ENCODE results near the gene ERO1A. TPM values are rescaled to one million over a fixed set of nuclear protein-coding genes. Genes with fewer than 3 reads are reported as not detected.

Gene ERO1A
- total RNA-seq, 3 donors from 2014 or later = 28.6 to 43.6 (median 37.0) TPM

DNA sequence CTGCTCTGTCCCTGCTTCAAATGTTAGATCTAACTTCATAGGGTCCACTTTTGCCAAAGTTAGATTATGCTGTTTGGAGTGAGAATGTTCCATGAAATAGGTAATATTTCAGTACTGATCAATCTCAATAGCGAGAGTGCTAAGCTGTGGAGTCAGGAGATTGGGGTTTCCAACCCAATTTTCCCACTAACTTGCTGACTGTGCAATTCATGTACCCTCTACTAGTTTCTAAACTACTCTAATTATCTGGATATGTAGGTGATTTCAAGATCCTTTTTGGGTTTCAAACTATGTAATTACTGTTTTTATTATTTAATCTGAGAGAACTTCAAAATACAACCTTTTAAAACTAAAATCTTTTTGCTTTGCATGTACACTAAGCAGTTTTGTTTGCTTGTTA lies 96.8 kb downstream of the ERO1A start:
- Histone ChIP-seq H3K9me3 (peaks cover 0 to 7% of the 10 kb centered on the region in 2 donors), H3K36me3 (no peaks in the 10 kb centered on the region), H3K27me3 (no peaks in the 10 kb centered on the region), H3K4me3 (no peak overlapping the region), H3K4me1 (no peaks in the 10 kb centered on the region), H3K27ac (no peak overlapping the region)
- TF ChIP-seq POLR2AphosphoS5 (IDR thresholded peaks at IDR 0.05) (no peak), POLR2A (IDR thresholded peaks at IDR 0.05) (no peak)
- TF ChIP-seq, protein P1, sequence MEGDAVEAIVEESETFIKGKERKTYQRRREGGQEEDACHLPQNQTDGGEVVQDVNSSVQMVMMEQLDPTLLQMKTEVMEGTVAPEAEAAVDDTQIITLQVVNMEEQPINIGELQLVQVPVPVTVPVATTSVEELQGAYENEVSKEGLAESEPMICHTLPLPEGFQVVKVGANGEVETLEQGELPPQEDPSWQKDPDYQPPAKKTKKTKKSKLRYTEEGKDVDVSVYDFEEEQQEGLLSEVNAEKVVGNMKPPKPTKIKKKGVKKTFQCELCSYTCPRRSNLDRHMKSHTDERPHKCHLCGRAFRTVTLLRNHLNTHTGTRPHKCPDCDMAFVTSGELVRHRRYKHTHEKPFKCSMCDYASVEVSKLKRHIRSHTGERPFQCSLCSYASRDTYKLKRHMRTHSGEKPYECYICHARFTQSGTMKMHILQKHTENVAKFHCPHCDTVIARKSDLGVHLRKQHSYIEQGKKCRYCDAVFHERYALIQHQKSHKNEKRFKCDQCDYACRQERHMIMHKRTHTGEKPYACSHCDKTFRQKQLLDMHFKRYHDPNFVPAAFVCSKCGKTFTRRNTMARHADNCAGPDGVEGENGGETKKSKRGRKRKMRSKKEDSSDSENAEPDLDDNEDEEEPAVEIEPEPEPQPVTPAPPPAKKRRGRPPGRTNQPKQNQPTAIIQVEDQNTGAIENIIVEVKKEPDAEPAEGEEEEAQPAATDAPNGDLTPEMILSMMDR (IDR thresholded peaks at IDR 0.05) = no peak
- DNase-seq (ENCODE audit: low spot score in 2 of 2) = no peak
- intact Hi-C loops (cut with DNase I; ENCODE audit: low total_unique reads) = no loop called here

DNA sequence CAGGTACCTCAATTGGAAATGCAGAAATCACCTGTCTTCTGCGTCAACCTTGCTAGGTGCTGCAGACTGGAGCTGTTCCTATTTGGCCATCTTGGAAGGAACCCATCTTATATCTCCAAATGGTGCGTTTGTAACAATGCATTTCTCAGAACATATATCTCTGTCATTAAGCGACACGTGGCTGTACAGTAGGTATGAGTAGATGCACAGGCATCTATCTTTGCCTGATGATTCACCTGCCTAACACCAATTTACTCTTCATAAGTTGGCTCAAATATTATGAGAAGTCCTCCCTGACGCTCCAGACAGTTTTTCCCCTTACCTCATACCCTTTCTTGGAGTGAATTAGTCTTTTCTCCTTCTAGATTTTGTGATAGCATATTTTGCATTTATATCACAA lies 98.5 kb downstream of the ERO1A start:
- no peaks in the 10 kb centered on the region for H3K4me1 ChIP-seq
- no peaks in the 10 kb centered on the region for H3K36me3 ChIP-seq
- TF ChIP-seq POLR2A (IDR thresholded peaks at IDR 0.05) (no peak), POLR2AphosphoS5 (IDR thresholded peaks at IDR 0.05) (no peak)
- TF ChIP-seq, protein P1 (IDR thresholded peaks at IDR 0.05) = no peak
- H3K27ac ChIP-seq = no peak overlapping the region
- no peak for DNase-seq (ENCODE audit: low spot score in 2 of 2)
- no peak overlapping the region for H3K4me3 ChIP-seq
- intact Hi-C loops (cut with DNase I; ENCODE audit: low total_unique reads) = no loop called here
- no peaks in the 10 kb centered on the region for H3K27me3 ChIP-seq
- peaks cover 0 to 7% of the 10 kb centered on the region in 2 donors for H3K9me3 ChIP-seq

DNA sequence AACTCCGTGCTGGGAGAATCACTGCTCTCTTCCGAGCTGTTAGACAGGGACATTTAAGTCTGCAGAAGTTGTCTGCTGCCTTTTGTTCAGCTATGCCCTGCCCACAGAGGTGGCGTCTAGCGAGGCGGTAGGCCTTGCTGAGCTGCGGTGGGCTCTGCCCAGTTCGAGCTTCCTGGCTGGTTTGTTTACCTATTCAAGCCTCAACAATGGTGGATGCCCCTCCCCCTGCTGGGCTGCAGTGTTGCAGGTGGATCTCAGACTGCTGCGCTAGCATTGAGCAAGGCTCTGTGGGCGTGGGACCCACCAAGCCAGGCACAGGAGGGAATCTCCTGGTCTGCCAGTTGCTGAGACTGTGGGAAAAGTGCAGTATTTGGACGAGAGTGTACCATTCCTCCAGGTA lies 99.0 kb downstream of the ERO1A start:
- no peaks in the 10 kb centered on the region for H3K4me1 ChIP-seq
- H3K27ac ChIP-seq = no peak overlapping the region
- intact Hi-C loops (cut with DNase I; ENCODE audit: low total_unique reads) = no loop called here
- no peaks in the 10 kb centered on the region for H3K27me3 ChIP-seq
- no peaks in the 10 kb centered on the region for H3K36me3 ChIP-seq
- no peak for DNase-seq (ENCODE audit: low spot score in 2 of 2)
- peaks cover 0 to 7% of the 10 kb centered on the region in 2 donors for H3K9me3 ChIP-seq
- H3K4me3 ChIP-seq = no peak overlapping the region
- TF ChIP-seq POLR2A (IDR thresholded peaks at IDR 0.05) (no peak), POLR2AphosphoS5 (IDR thresholded peaks at IDR 0.05) (no peak)
- TF ChIP-seq, protein P1 (IDR thresholded peaks at IDR 0.05) = no peak

DNA sequence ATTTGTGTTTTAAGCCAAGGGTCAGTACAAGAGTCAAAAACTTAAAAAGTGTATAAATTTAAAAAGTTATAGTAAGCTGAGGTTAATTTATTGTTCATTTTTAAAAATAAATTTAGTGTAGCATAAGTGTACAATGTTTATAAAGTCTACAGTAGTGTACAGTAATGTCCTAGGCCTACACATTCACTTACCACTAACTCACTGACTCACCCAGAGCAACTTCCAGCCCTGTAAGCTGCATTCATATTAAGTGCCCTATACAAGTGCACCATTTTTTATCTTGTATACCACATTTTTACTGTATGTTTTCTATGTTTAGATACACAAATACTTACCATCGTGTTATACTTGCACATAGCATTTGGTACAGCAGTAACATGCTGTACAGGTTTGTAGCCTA lies 105.0 kb downstream of the ERO1A start:
- Histone ChIP-seq H3K4me1 (no peaks in the 10 kb centered on the region), H3K27me3 (no peaks in the 10 kb centered on the region), H3K36me3 (no peaks in the 10 kb centered on the region), H3K9me3 (peaks cover 4 to 7% of the 10 kb centered on the region in 2 donors), H3K27ac (no peak overlapping the region), H3K4me3 (no peak overlapping the region)
- DNase-seq (ENCODE audit: low spot score in 2 of 2) = no peak
- no peak for TF ChIP-seq POLR2A (IDR thresholded peaks at IDR 0.05)
- no peak for TF ChIP-seq POLR2AphosphoS5 (IDR thresholded peaks at IDR 0.05)
- TF ChIP-seq, protein P1 (IDR thresholded peaks at IDR 0.05) = no peak
- intact Hi-C loops (cut with DNase I; ENCODE audit: low total_unique reads) = no loop called here

Other genes with a start within 250 kb of the ERO1A start
- 10 to 100 TPM; 11.5 to 18.3 (median 13.1) TPM for gene TXNDC16, start 143.1 kb downstream of the ERO1A start, total RNA-seq
- gene GPR137C, start 142.7 kb downstream of the ERO1A start, total RNA-seq = 1 to 10 TPM in 1 of 3 donors, under 1 TPM in 2; 0.33 to 1.2 (median 0.80) TPM
- gene PSMC6, start 11.6 kb upstream of the ERO1A start, total RNA-seq = 100 to 1,000 TPM in 1 of 3 donors, 10 to 100 TPM in 2; 78.3 to 106 (median 89.9) TPM
- 10 to 100 TPM; 15.1 to 17.7 (median 16.0) TPM for gene STYX, start 34.6 kb upstream of the ERO1A start, total RNA-seq
- gene GNPNAT1, start 96.0 kb upstream of the ERO1A start, total RNA-seq = 10 to 100 TPM; 13.1 to 21.2 (median 18.7) TPM